Stimulated activated CD8-positive, alpha-beta memory T cell treated with anti-CD3 and anti-CD28 coated beads, Interleukin-12 subunit alpha, Interleukin-12 subunit beta, amount 100 ng/mL, for 1 hour (primary cell): ENCODE measurements around the gene ACOT8.
"Not testable (repeated sequence)": the region's sequence is repeated elsewhere in the genome, so short reads cannot be mapped to it uniquely, and the experiment has no call there.

Source experiments
- DNase-seq: peaks from one replicate; pipeline ENCODE4 v3.0.0-alpha.2; 2020; ENCODE audit warnings: low read depth

ACOT8 gene

GRCh38 chr20:45887346-45887715 is 30.1 kb upstream of the ACOT8 start, which contains the start of gene SPATA25:
SPATA25 (minus strand) TSS chr20:45887622; CDS start chr20:45887590, 32 bp downstream.
- no peak for DNase-seq

- no peak for DNase-seq
Observed at GRCh38 chr20:45886590-45887345, 29.6 kb upstream of the ACOT8 start.

GRCh38 chr20:45883100-45883469 is 25.9 kb upstream of the ACOT8 start:
- DNase-seq, result no peak

GRCh38 chr20:45882469-45883099 is 25.4 kb upstream of the ACOT8 start:
- no peak for DNase-seq

GRCh38 chr20:45880988-45881788 is 24.0 kb upstream of the ACOT8 start, which contains the start of gene ZSWIM1:
ZSWIM1 (plus strand) TSS chr20:45881227; CDS start chr20:45882593, 1,366 bp downstream.
- DNase-seq, result peak; percentile 97

- DNase-seq, result no peak
Observed at GRCh38 chr20:45878076-45878761, 21.0 kb upstream of the ACOT8 start.

- no peak for DNase-seq
Observed at GRCh38 chr20:45874576-45874975, 17.4 kb upstream of the ACOT8 start.

GRCh38 chr20:45874104-45874481 is 16.9 kb upstream of the ACOT8 start:
- not testable (repeated sequence) for DNase-seq

- DNase-seq, result no peak
Observed at GRCh38 chr20:45873409-45874103, 16.4 kb upstream of the ACOT8 start.

GRCh38 chr20:45872626-45873025 is 15.4 kb upstream of the ACOT8 start:
- no peak for DNase-seq

GRCh38 chr20:45867819-45868176 is 10.6 kb upstream of the ACOT8 start:
- DNase-seq, result no peak

- DNase-seq, result no peak
Observed at GRCh38 chr20:45867136-45867818, 10.1 kb upstream of the ACOT8 start.

- no peak for DNase-seq
Observed at GRCh38 chr20:45866454-45866853, 9.3 kb upstream of the ACOT8 start.

- DNase-seq, result no peak
Observed at GRCh38 chr20:45863543-45864470, 6.6 kb upstream of the ACOT8 start.

GRCh38 chr20:45861221-45862075 is 4.3 kb upstream of the ACOT8 start:
- DNase-seq, result no peak

- DNase-seq, result no peak
Observed at GRCh38 chr20:45860560-45861220, 3.5 kb upstream of the ACOT8 start.

- no peak for DNase-seq
Observed at GRCh38 chr20:45859916-45860315, 2.7 kb upstream of the ACOT8 start.

GRCh38 chr20:45857882-45858216 is 657 bp upstream of the ACOT8 start:
- no peak for DNase-seq

- no peak for DNase-seq
Observed at GRCh38 chr20:45853484-45853883, 3.7 kb downstream of the ACOT8 start.
